ENCODE data around the gene TP53RK. TPM values are rescaled to one million over a fixed set of nuclear protein-coding genes. Genes with fewer than 3 reads are reported as not detected.

TP53RK gene
- total and polyA plus RNA-seq, 10 donors, result 6.9 to 24.2 (median 11.6) TPM

- Histone ChIP-seq H3K36me3 (no peaks in the 10 kb centered on the region), H3K27ac (no peak overlapping the region), H3K4me1 (no peaks in the 10 kb centered on the region), H3K9me3 (peaks cover 0 to 17% (median 12%) of the 10 kb centered on the region in 8 donors), H3K4me3 (no peak overlapping the region), H3K27me3 (replicated peaks in 1 of 7) (peaks cover 0 to 34% (median 0%) of the 10 kb centered on the region in 7 donors)
- no peak for DNase-seq
- WGBS, 5 donors, result 79 to 87% (median 82%) methylated on average over 3 of the region's 3 CpGs
- TF ChIP-seq POLR2A (IDR thresholded peaks at IDR 0.05) (no peak), POLR2AphosphoS5 (IDR thresholded peaks at IDR 0.05) (no peak), CTCF (IDR thresholded peaks at IDR 0.05 in 8 of 11, conservative IDR thresholded peaks at IDR 0.05 in 3 of 11) (no peak)
- intact Hi-C loops (cut with DNase I; ENCODE audit: low total_unique reads), result no loop called here
Observed at GRCh38 chr20:46703435-46703834, 14.2 kb upstream of the TP53RK start.

- Histone ChIP-seq H3K27ac (no peak overlapping the region), H3K27me3 (replicated peaks in 1 of 7) (peaks cover 0 to 32% (median 0%) of the 10 kb centered on the region in 7 donors), H3K4me3 (no peak overlapping the region), H3K4me1 (no peaks in the 10 kb centered on the region), H3K36me3 (no peaks in the 10 kb centered on the region), H3K9me3 (peaks cover 0 to 17% (median 12%) of the 10 kb centered on the region in 8 donors)
- WGBS, 5 donors, result 91 to 95% (median 94%) methylated on average over 8 of the region's 8 CpGs
- no peak for TF ChIP-seq POLR2AphosphoS5 (IDR thresholded peaks at IDR 0.05)
- TF ChIP-seq CTCF (IDR thresholded peaks at IDR 0.05 in 8 of 11, conservative IDR thresholded peaks at IDR 0.05 in 3 of 11), result no peak
- no peak for TF ChIP-seq POLR2A (IDR thresholded peaks at IDR 0.05)
- no peak for DNase-seq
- intact Hi-C loops (cut with DNase I; ENCODE audit: low total_unique reads), result no loop called here
Observed at GRCh38 chr20:46702447-46703203, 13.4 kb upstream of the TP53RK start.

GRCh38 chr20:46701986-46702385 is 12.7 kb upstream of the TP53RK start:
- peaks cover 0 to 17% (median 11%) of the 10 kb centered on the region in 8 donors for H3K9me3 ChIP-seq
- H3K27me3 ChIP-seq (replicated peaks in 1 of 7), result peaks cover 0 to 38% (median 0%) of the 10 kb centered on the region in 7 donors
- WGBS, 5 donors, result 78 to 92% (median 81%) methylated on average over 5 of the region's 5 CpGs
- intact Hi-C loops (cut with DNase I; ENCODE audit: low total_unique reads), result no loop called here
- no peak overlapping the region for H3K27ac ChIP-seq
- H3K4me3 ChIP-seq, result no peak overlapping the region
- H3K4me1 ChIP-seq, result no peaks in the 10 kb centered on the region
- no peak for TF ChIP-seq CTCF (IDR thresholded peaks at IDR 0.05 in 8 of 11, conservative IDR thresholded peaks at IDR 0.05 in 3 of 11)
- no peak for TF ChIP-seq POLR2AphosphoS5 (IDR thresholded peaks at IDR 0.05)
- TF ChIP-seq POLR2A (IDR thresholded peaks at IDR 0.05), result no peak
- DNase-seq, result no peak
- H3K36me3 ChIP-seq, result no peaks in the 10 kb centered on the region

- H3K27me3 ChIP-seq (replicated peaks in 1 of 7), result peaks cover 0 to 41% (median 0%) of the 10 kb centered on the region in 7 donors
- no peak overlapping the region for H3K4me3 ChIP-seq
- no peaks in the 10 kb centered on the region for H3K4me1 ChIP-seq
- intact Hi-C loops (cut with DNase I; ENCODE audit: low total_unique reads), result no loop called here
- H3K27ac ChIP-seq, result no peak overlapping the region
- WGBS, 5 donors, result 78 to 89% (median 83%) methylated on average over 4 of the region's 4 CpGs
- no peaks in the 10 kb centered on the region for H3K36me3 ChIP-seq
- no peak for DNase-seq
- peaks cover 0 to 12% (median 7%) of the 10 kb centered on the region in 8 donors for H3K9me3 ChIP-seq
- no peak for TF ChIP-seq CTCF (IDR thresholded peaks at IDR 0.05 in 8 of 11, conservative IDR thresholded peaks at IDR 0.05 in 3 of 11)
- TF ChIP-seq POLR2AphosphoS5 (IDR thresholded peaks at IDR 0.05), result no peak
- TF ChIP-seq POLR2A (IDR thresholded peaks at IDR 0.05), result no peak
Observed at GRCh38 chr20:46701556-46701955, 12.3 kb upstream of the TP53RK start.

Measured in spleen (tissue), 11 donors.